Endodermal cell (in vitro differentiated cells): Measurements from ENCODE around the gene GHRHR. TPM values are rescaled to one million over a fixed set of nuclear protein-coding genes. Genes with fewer than 3 reads are reported as not detected.
A peak's percentile ranks its signal among the peaks of the same experiment; 100 is the strongest.

Experiments used
- DNase-seq: peaks from one replicate; pipeline ENCODE4 v3.0.0-alpha.2; 2017
- H3K27ac ChIP-seq: 2 replicates; pipeline ENCODE4 v1.5.1; 2013; ENCODE audit warnings: mild to moderate bottlenecking, low read depth, low read length, moderate library complexity
- H3K27me3 ChIP-seq: 2 replicates; pipeline ENCODE4 v1.6.1; 2013; ENCODE audit warnings: mild to moderate bottlenecking, low read length, moderate library complexity; ENCODE audit not compliant: insufficient read depth, control insufficient read depth, poor library complexity, severe bottlenecking
- H3K36me3 ChIP-seq: 2 replicates; pipeline ENCODE4 v1.7.0; 2013; ENCODE audit warnings: mild to moderate bottlenecking, low read length, moderate library complexity; ENCODE audit not compliant: control insufficient read depth, insufficient read depth
- H3K4me1 ChIP-seq: one replicate; pipeline ENCODE4 v1.7.0; 2013; ENCODE audit warnings: low read length; ENCODE audit not compliant: control insufficient read depth, insufficient read depth
- H3K4me3 ChIP-seq: 2 replicates; pipeline ENCODE4 v1.5.1; 2013; ENCODE audit warnings: mild to moderate bottlenecking, low read length, moderate library complexity
- H3K9ac ChIP-seq: 2 replicates; pipeline ENCODE4 v1.6.1; 2013; ENCODE audit warnings: mild to moderate bottlenecking, low read length, moderate library complexity; ENCODE audit not compliant: poor library complexity, severe bottlenecking; ENCODE audit errors: extremely low read depth
- H3K9me3 ChIP-seq: 2 replicates; pipeline ENCODE4 v1.6.1; 2013; ENCODE audit warnings: mild to moderate bottlenecking, low read length, moderate library complexity; ENCODE audit not compliant: control insufficient read depth
- H3K27ac Mint-ChIP-seq: 2 replicates; pipeline ENCODE4 v1.8.0; 2020; ENCODE audit warnings: mixed read lengths
- H3K27me3 Mint-ChIP-seq: 2 replicates; pipeline ENCODE4 v1.8.0; 2021; ENCODE audit warnings: mild to moderate bottlenecking, mixed read lengths; ENCODE audit not compliant: insufficient read depth
- H3K36me3 Mint-ChIP-seq: 2 replicates; pipeline ENCODE4 v1.8.0; 2020; ENCODE audit warnings: low read depth, mixed read lengths
- H3K4me1 Mint-ChIP-seq: 2 replicates; pipeline ENCODE4 v1.8.0; 2020; ENCODE audit warnings: mixed read lengths
- H3K4me3 Mint-ChIP-seq: 2 replicates; pipeline ENCODE4 v1.8.0; 2020; ENCODE audit warnings: mild to moderate bottlenecking, moderate library complexity, mixed read lengths
- H3K9me3 Mint-ChIP-seq: 2 replicates; pipeline ENCODE4 v1.8.0; 2020; ENCODE audit warnings: mild to moderate bottlenecking, mixed read lengths
- WGBS, 2 experiments: methylation state at CpG; one replicate each; pipeline versions ENCODE4 v1.1.5 to v1.1.7; 2013; ENCODE audit warnings: missing lambda C conversion rate in 2 of 2, mixed read lengths in 1 of 2; ENCODE audit not compliant: insufficient coverage in 1 of 2, insufficient read length in 1 of 2; 5-methylcytosine and 5-hydroxymethylcytosine counted together
- total RNA-seq, 2 donors: library from RNA; stranded (reverse); fragmentation: NEBNext Ultra II Directional in 1 of 2; extraction: Animal tissue kit (Norgen Biotek cat#: 25700) in 1 of 2; gene quantifications; 2 replicates in 1 of 2; 3 replicates in 1 of 2; pipeline ENCODE4 v1.2.1, GENCODE V29; 2021
- TF ChIP-seq, protein P1 (sequence below): fragments of 200-600 bp; sonication (generic); conservative IDR thresholded peaks from 2 replicates; pipeline ENCODE4 v1.5.0; 2021; ENCODE audit warnings: antibody characterized with exemption, mild to moderate bottlenecking

The GHRHR gene
- total RNA-seq, 2 donors from 2014 or later, result not detected

DNA sequence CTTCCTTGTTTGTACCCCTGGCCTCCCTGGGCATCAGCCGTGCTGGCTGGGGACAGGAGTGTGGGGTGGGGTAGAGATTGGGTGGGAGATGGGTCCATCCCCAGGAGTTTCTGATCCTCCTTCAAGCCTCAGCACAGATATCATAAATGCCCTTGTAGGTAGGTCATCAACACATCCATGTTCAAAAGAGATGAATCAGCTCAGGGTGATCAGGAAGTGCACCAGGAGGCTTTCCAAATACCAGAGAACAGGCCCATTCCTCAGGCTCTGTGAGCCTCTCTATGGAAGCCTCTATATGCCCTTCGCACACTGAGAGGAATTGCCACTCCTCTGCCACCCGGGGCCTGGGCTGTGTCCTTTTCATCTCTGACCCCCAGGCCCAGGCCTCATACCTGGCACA is 56.4 kb downstream of the GHRHR start:
- H3K27ac Mint-ChIP-seq, result peak overlapping the region; percentile 18
- peaks cover 17% of the 10 kb centered on the region for H3K4me1 Mint-ChIP-seq
- WGBS, 2 experiments, result 91 to 100% methylated on average over 1 to 2 of the region's 3 CpGs
- no peak for DNase-seq
- H3K9me3 Mint-ChIP-seq, result no peaks in the 10 kb centered on the region
- no peak overlapping the region for H3K4me3 ChIP-seq
- peaks cover 2% of the 10 kb centered on the region for H3K27me3 Mint-ChIP-seq
- no peak overlapping the region for H3K9ac ChIP-seq
- H3K36me3 Mint-ChIP-seq, result no peaks in the 10 kb centered on the region
- no peaks in the 10 kb centered on the region for H3K4me1 ChIP-seq
- no peak overlapping the region for H3K27ac ChIP-seq
- H3K9me3 ChIP-seq, result no peaks in the 10 kb centered on the region
- no peaks in the 10 kb centered on the region for H3K27me3 ChIP-seq
- TF ChIP-seq, protein P1, sequence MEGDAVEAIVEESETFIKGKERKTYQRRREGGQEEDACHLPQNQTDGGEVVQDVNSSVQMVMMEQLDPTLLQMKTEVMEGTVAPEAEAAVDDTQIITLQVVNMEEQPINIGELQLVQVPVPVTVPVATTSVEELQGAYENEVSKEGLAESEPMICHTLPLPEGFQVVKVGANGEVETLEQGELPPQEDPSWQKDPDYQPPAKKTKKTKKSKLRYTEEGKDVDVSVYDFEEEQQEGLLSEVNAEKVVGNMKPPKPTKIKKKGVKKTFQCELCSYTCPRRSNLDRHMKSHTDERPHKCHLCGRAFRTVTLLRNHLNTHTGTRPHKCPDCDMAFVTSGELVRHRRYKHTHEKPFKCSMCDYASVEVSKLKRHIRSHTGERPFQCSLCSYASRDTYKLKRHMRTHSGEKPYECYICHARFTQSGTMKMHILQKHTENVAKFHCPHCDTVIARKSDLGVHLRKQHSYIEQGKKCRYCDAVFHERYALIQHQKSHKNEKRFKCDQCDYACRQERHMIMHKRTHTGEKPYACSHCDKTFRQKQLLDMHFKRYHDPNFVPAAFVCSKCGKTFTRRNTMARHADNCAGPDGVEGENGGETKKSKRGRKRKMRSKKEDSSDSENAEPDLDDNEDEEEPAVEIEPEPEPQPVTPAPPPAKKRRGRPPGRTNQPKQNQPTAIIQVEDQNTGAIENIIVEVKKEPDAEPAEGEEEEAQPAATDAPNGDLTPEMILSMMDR, result no peak
- H3K4me3 Mint-ChIP-seq, result no peak overlapping the region
- H3K36me3 ChIP-seq, result no peaks in the 10 kb centered on the region

DNA sequence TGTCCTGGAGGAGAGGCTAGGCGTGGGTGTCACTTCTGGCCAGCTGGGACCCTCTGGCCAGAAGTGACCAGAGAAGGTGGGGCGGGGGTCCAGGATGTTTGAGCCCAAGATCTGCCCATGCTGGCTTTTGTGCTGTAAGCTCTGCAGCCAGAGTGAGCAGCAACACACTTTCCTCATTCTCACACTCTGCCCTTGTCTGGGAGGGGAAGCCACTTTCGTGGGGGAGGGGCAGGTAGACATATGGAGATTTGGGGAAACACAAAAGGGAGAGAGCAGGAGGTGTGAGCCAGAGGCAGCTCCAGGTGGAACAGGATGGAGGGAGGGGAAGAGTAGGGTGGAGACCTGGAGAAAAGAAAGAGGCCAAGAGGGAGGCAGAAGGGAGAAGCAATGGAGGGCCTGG is 56.9 kb downstream of the GHRHR start:
- Histone ChIP-seq H3K27me3 (no peaks in the 10 kb centered on the region), H3K9ac (no peak overlapping the region), H3K4me1 (no peaks in the 10 kb centered on the region), H3K9me3 (no peaks in the 10 kb centered on the region), H3K4me3 (no peak overlapping the region), H3K27ac (no peak overlapping the region), H3K36me3 (no peaks in the 10 kb centered on the region)
- H3K4me3 Mint-ChIP-seq, result no peak overlapping the region
- peak overlapping the region; percentile 18 for H3K27ac Mint-ChIP-seq
- H3K9me3 Mint-ChIP-seq, result no peaks in the 10 kb centered on the region
- DNase-seq, result peak; percentile 81
- TF ChIP-seq, protein P1, result no peak
- 55% methylated on average over 3 of the region's 3 CpGs; no CpG with 5 or more reads in 1 of the 2 experiments for WGBS, 2 experiments
- H3K4me1 Mint-ChIP-seq, result peaks cover 17% of the 10 kb centered on the region
- no peaks in the 10 kb centered on the region for H3K36me3 Mint-ChIP-seq
- H3K27me3 Mint-ChIP-seq, result peaks cover 2% of the 10 kb centered on the region

DNA sequence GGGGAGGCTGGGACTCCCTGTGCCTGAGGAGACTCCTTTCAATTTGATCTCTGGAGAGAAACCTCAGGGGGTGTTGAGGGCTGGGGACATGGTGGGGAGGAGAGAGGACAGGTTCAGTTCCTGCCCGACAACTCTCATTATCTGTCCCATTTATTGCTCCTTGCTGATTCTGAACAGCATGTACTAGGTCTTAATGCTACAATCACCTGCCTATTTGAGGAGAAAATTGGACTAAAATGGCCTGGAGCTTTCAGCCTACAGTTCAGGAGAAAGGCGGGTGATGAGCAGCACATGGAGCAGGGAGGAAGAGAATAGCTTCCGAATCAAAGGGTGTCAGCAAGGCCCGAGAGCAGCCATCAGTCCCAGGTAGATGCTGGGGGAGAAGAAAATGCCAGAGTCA is 58.4 kb downstream of the GHRHR start:
- no peaks in the 10 kb centered on the region for H3K27me3 ChIP-seq
- H3K9me3 Mint-ChIP-seq, result no peaks in the 10 kb centered on the region

More for the DNA sequence above, 58.4 kb downstream of the GHRHR start:
- Histone ChIP-seq H3K27ac (no peak overlapping the region), H3K36me3 (no peaks in the 10 kb centered on the region), H3K4me1 (peaks cover 6% of the 10 kb centered on the region), H3K9me3 (no peaks in the 10 kb centered on the region), H3K4me3 (no peak overlapping the region), H3K9ac (no peak overlapping the region)
- Mint-ChIP-seq H3K27ac (no peak overlapping the region), H3K4me1 (peaks cover 25% of the 10 kb centered on the region), H3K36me3 (no peaks in the 10 kb centered on the region), H3K4me3 (no peak overlapping the region), H3K27me3 (peaks cover 3% of the 10 kb centered on the region)
- TF ChIP-seq, protein P1, result no peak
- no peak for DNase-seq
- 92 to 97% methylated on average over 4 of the region's 4 CpGs for WGBS, 2 experiments
